Keratinocyte (primary cell): Measurements from ENCODE around the gene KCNJ12. TPM values are rescaled to one million over a fixed set of nuclear protein-coding genes. Genes with fewer than 3 reads are reported as not detected.

ENCODE experiments used
- DNase-seq: peaks from one replicate; pipeline ENCODE4 v3.0.0-alpha.2; 2011; ENCODE audit warnings: low read depth, missing footprints, low spot score
- FAIRE-seq: peaks from 2 replicates; lab custom pipeline; 2011; peaks lifted over from hg19 to GRCh38; lab: Jason Lieb, UNC
- H2AFZ ChIP-seq: 2 replicates; pipeline ENCODE4 v1.6.0; 2012; ENCODE audit warnings: low read length, control low read depth, inconsistent platforms; ENCODE audit not compliant: control insufficient read depth
- H3K27ac ChIP-seq: 2 replicates; pipeline ENCODE4 v1.5.1; 2011; ENCODE audit warnings: low read length; ENCODE audit not compliant: control insufficient read depth, insufficient read depth
- H3K27me3 ChIP-seq: 3 replicates; pipeline ENCODE4 v1.6.0; 2011; ENCODE audit warnings: low read length; ENCODE audit not compliant: control insufficient read depth, insufficient read depth; ENCODE audit errors: extremely low read depth
- H3K36me3 ChIP-seq, 2 experiments: 2 replicates in 1 of 2; 3 replicates in 1 of 2; pipeline ENCODE4 v1.5.1; 2011; ENCODE audit warnings: low read length in 2 of 2, mild to moderate bottlenecking in 1 of 2; ENCODE audit not compliant: control insufficient read depth in 2 of 2, insufficient read depth in 2 of 2; ENCODE audit errors: extremely low read depth in 1 of 2
- H3K4me1 ChIP-seq: 3 replicates; pipeline ENCODE4 v1.5.1; 2011; ENCODE audit warnings: low read length; ENCODE audit not compliant: control insufficient read depth, insufficient read depth; ENCODE audit errors: extremely low read depth
- H3K4me2 ChIP-seq: 3 replicates; pipeline ENCODE4 v1.6.0; 2011; ENCODE audit warnings: low read depth, low read length; ENCODE audit not compliant: control insufficient read depth, insufficient read depth; ENCODE audit errors: extremely low read depth
- H3K4me3 ChIP-seq, 3 experiments: fragments of 200-600 bp in 1 of 3; sonication (generic) in 1 of 3; 2 replicates in 2 of 3; 3 replicates in 1 of 3; pipeline ENCODE4 v1.5.1; 2011 to 2016; ENCODE audit warnings: low read length in 3 of 3, mild to moderate bottlenecking in 3 of 3, control low read depth in 2 of 3, inconsistent platforms in 1 of 3, low read depth in 1 of 3, mixed read lengths in 1 of 3, mixed run types in 1 of 3, moderate library complexity in 1 of 3; ENCODE audit not compliant: control insufficient read depth in 2 of 3, insufficient read depth in 2 of 3; ENCODE audit errors: extremely low read depth in 1 of 3
- H3K79me2 ChIP-seq: 2 replicates; pipeline ENCODE4 v1.6.0; 2012; ENCODE audit warnings: low read length; ENCODE audit not compliant: control insufficient read depth, insufficient read depth
- H3K9ac ChIP-seq: 3 replicates; pipeline ENCODE4 v1.6.0; 2011; ENCODE audit warnings: low read length; ENCODE audit not compliant: control insufficient read depth, insufficient read depth; ENCODE audit errors: extremely low read depth
- H3K9me1 ChIP-seq: 3 replicates; pipeline ENCODE4 v1.6.0; 2011; ENCODE audit warnings: low read length; ENCODE audit not compliant: control insufficient read depth, insufficient read depth; ENCODE audit errors: extremely low read depth
- H3K9me3 ChIP-seq: 2 replicates; pipeline ENCODE4 v1.5.1; 2012; ENCODE audit warnings: low read depth, low read length; ENCODE audit not compliant: control insufficient read depth
- H4K20me1 ChIP-seq: 3 replicates; pipeline ENCODE4 v1.6.0; 2011; ENCODE audit warnings: low read length; ENCODE audit not compliant: control insufficient read depth, insufficient read depth; ENCODE audit errors: extremely low read depth
- EZH2 ChIP-seq: IDR thresholded peaks from one replicate; pipeline ENCODE4 v1.6.1; 2012; ENCODE audit warnings: inconsistent platforms, mild to moderate bottlenecking, low read length, moderate library complexity
- dilution Hi-C: fragments of 300-500 bp; cut with MboI; formaldehyde crosslinking; loops from one replicate; pipeline ENCODE4 v1.7.0; 2020; ENCODE audit warnings: low sequenced_read_pairs; ENCODE audit not compliant: extremely low pct_ligation_motif_present
- polyA plus RNA-seq, 5 experiments: library from polyadenylated mRNA; depleted of rRNA in 3 of 5; stranded (reverse) in 3 of 5; stranded (forward) in 1 of 5; unstranded in 1 of 5; fragments of >200 nt; gene quantifications; 1 replicate in 1 of 5; 2 replicates in 3 of 5; 3 replicates in 1 of 5; pipeline versions ENCODE4 v1.2.1 to v1.2.3, GENCODE V29; 2011 to 2012; ENCODE audit warnings: missing spikeins in 2 of 5, low read depth in 1 of 5, low replicate concordance in 1 of 5
- TF ChIP-seq, protein P1 (sequence below), 3 experiments: IDR thresholded peaks in 1 of 3; conservative IDR thresholded peaks in 1 of 3; optimal IDR thresholded peaks in 1 of 3; 2 replicates in 2 of 3; 3 replicates in 1 of 3; pipeline versions ENCODE3 to v1.5.1; 2011; ENCODE audit warnings: low read length in 3 of 3, mild to moderate bottlenecking in 3 of 3, moderate library complexity in 2 of 3, control low read depth in 1 of 3, inconsistent platforms in 1 of 3; ENCODE audit not compliant: insufficient read depth in 2 of 3; ENCODE audit errors: extremely low read depth in 1 of 3

The KCNJ12 gene
- polyA plus RNA-seq, 1 donor (not counting 4 experiments of a cell fraction or from before 2014, with no cell fraction given), result 0.04 TPM

DNA sequence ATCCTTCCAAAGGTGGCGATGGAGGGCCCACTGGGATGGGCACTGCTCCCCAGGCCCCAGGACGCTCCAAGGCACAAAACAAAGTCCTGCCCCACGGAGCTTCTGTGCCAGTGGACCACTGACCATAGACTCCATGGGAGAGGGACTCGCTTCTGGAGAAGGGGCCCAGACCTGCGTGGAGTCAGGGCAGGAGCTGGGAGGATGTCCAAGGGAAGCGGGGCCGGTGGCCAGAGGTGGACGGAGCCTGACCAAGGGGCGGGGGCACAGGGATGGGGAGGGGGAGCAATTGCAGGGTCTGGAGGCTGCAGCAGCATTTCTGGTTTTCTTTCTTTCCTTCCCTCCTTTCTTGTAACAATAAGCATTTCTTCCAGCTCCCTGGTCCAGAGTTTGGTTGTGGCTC is 14.1 kb downstream of the KCNJ12 start:
- Histone ChIP-seq H3K36me3 (no peaks in the 10 kb centered on the region), H3K4me2 (no peak overlapping the region), H3K4me1 (no peaks in the 10 kb centered on the region), H3K79me2 (no peaks in the 10 kb centered on the region), H3K9me1 (no peaks in the 10 kb centered on the region), H3K4me3 (no peak overlapping the region), H3K9me3 (no peaks in the 10 kb centered on the region), H2AFZ (no peak overlapping the region), H3K9ac (no peak overlapping the region), H3K27ac (no peak overlapping the region), H4K20me1 (no peaks in the 10 kb centered on the region), H3K27me3 (peaks cover 30% of the 10 kb centered on the region)
- dilution Hi-C loops, result no loop called here
- FAIRE-seq, result no peak
- TF ChIP-seq EZH2, result no peak
- TF ChIP-seq, protein P1, sequence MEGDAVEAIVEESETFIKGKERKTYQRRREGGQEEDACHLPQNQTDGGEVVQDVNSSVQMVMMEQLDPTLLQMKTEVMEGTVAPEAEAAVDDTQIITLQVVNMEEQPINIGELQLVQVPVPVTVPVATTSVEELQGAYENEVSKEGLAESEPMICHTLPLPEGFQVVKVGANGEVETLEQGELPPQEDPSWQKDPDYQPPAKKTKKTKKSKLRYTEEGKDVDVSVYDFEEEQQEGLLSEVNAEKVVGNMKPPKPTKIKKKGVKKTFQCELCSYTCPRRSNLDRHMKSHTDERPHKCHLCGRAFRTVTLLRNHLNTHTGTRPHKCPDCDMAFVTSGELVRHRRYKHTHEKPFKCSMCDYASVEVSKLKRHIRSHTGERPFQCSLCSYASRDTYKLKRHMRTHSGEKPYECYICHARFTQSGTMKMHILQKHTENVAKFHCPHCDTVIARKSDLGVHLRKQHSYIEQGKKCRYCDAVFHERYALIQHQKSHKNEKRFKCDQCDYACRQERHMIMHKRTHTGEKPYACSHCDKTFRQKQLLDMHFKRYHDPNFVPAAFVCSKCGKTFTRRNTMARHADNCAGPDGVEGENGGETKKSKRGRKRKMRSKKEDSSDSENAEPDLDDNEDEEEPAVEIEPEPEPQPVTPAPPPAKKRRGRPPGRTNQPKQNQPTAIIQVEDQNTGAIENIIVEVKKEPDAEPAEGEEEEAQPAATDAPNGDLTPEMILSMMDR (optimal IDR thresholded peaks at IDR 0.05 in 1 of 3, IDR thresholded peaks at IDR 0.05 in 1 of 3, conservative IDR thresholded peaks at IDR 0.05 in 1 of 3; ENCODE audit: extremely low read depth in 1 of 3, insufficient read depth in 2 of 3, low read length in 3 of 3), result no peak
- no peak for DNase-seq

GRCh38 chr17:21392266-21392665 is 16.1 kb downstream of the KCNJ12 start:
- Histone ChIP-seq H3K4me3 (no peak overlapping the region), H3K4me1 (peaks cover 7% of the 10 kb centered on the region), H3K9ac (no peak overlapping the region), H3K9me1 (no peaks in the 10 kb centered on the region), H3K9me3 (no peaks in the 10 kb centered on the region), H4K20me1 (no peaks in the 10 kb centered on the region), H2AFZ (no peak overlapping the region), H3K27me3 (peaks cover 30% of the 10 kb centered on the region), H3K36me3 (no peaks in the 10 kb centered on the region), H3K27ac (no peak overlapping the region), H3K79me2 (no peaks in the 10 kb centered on the region), H3K4me2 (no peak overlapping the region)
- dilution Hi-C loops, result no loop called here
- no peak for FAIRE-seq
- TF ChIP-seq, protein P1 (optimal IDR thresholded peaks at IDR 0.05 in 1 of 3, IDR thresholded peaks at IDR 0.05 in 1 of 3, conservative IDR thresholded peaks at IDR 0.05 in 1 of 3; ENCODE audit: extremely low read depth in 1 of 3, insufficient read depth in 2 of 3, low read length in 3 of 3), result no peak
- TF ChIP-seq EZH2, result no peak
- DNase-seq, result no peak
